ENCODE measurements around the gene LTBP4. TPM values are rescaled to one million over a fixed set of nuclear protein-coding genes. Genes with fewer than 3 reads are reported as not detected.

LTBP4 gene
- total RNA-seq, 2 donors from 2014 or later: 160 to 500 TPM

DNA sequence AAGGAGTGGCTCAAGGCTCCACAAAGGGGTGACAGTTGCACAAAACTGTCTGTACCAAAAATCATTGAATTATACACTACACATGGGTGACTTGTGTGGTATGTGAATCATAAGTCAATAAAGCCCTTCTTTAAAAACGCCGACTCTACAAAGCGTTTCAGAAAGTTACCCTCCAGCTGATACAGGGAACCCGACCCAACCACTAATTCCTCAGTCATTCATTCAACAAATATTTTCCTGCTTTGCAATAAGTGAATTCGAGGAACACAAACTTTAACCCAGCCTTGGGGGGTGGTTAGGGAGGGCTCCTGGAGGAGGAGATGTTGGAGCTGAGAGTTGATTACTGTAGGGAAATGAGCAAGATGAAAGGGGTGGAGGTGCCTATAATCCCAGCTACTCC lies 32.0 kb downstream of the LTBP4 start:
- intact Hi-C loops (cut with DNase I): loop anchor here (5.0 to 10.0 kb wide), 3 partner anchors 86 to 168 kb away; partner anchors contain the start of genes BLVRB and SPTBN4
- Histone ChIP-seq H3K4me3 (no peak overlapping the region), H3K36me3 (no peaks in the 10 kb centered on the region), H3K27me3 (replicated peaks; ENCODE audit: insufficient read depth) (no peaks in the 10 kb centered on the region), H3K9me3 (no peaks in the 10 kb centered on the region), H3K4me1 (replicated peaks) (peaks cover 3% of the 10 kb centered on the region), H3K27ac (no peak overlapping the region)
- WGBS: 57% methylated on average over 5 of the region's 5 CpGs
- TF ChIP-seq POLR2AphosphoS5 (IDR thresholded peaks at IDR 0.05) (no peak), POLR2A (IDR thresholded peaks at IDR 0.05) (no peak)
- TF ChIP-seq, protein P1, sequence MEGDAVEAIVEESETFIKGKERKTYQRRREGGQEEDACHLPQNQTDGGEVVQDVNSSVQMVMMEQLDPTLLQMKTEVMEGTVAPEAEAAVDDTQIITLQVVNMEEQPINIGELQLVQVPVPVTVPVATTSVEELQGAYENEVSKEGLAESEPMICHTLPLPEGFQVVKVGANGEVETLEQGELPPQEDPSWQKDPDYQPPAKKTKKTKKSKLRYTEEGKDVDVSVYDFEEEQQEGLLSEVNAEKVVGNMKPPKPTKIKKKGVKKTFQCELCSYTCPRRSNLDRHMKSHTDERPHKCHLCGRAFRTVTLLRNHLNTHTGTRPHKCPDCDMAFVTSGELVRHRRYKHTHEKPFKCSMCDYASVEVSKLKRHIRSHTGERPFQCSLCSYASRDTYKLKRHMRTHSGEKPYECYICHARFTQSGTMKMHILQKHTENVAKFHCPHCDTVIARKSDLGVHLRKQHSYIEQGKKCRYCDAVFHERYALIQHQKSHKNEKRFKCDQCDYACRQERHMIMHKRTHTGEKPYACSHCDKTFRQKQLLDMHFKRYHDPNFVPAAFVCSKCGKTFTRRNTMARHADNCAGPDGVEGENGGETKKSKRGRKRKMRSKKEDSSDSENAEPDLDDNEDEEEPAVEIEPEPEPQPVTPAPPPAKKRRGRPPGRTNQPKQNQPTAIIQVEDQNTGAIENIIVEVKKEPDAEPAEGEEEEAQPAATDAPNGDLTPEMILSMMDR (IDR thresholded peaks at IDR 0.05): no peak
- no peak for DNase-seq (ENCODE audit: low spot score)

DNA sequence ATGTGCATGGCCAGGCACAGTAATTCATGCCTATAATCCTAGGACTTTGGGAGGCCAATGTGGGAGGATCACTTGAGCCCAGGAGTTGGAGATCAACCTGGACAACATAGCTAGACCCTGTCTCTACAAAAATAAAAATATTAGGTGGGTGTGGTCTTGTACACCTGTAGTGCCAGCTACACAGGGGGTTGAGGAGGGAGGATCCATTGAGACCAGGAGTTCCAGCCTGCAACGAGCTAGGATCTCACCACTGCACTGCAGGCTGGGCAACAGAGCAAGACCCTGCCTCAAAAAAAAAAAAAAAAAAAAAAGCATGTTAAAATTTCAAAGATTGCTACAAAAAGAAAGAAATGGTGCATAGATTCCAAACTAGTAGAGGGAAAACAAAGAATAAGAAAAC lies 37.2 kb downstream of the LTBP4 start:
- intact Hi-C loops (cut with DNase I): loop anchor here (10.0 kb wide), 1 partner anchor 174 kb away; the partner anchor contains the start of genes BLVRB and SPTBN4
- WGBS: 76% methylated on average over 1 of the region's 1 CpG
- Histone ChIP-seq H3K27ac (no peak overlapping the region), H3K4me3 (no peak overlapping the region), H3K4me1 (replicated peaks) (peaks cover 3% of the 10 kb centered on the region), H3K36me3 (no peaks in the 10 kb centered on the region), H3K27me3 (replicated peaks; ENCODE audit: insufficient read depth) (no peaks in the 10 kb centered on the region), H3K9me3 (no peaks in the 10 kb centered on the region)
- no peak for TF ChIP-seq POLR2A (IDR thresholded peaks at IDR 0.05)
- TF ChIP-seq POLR2AphosphoS5 (IDR thresholded peaks at IDR 0.05): no peak
- TF ChIP-seq, protein P1 (IDR thresholded peaks at IDR 0.05): no peak
- no peak for DNase-seq (ENCODE audit: low spot score)

DNA sequence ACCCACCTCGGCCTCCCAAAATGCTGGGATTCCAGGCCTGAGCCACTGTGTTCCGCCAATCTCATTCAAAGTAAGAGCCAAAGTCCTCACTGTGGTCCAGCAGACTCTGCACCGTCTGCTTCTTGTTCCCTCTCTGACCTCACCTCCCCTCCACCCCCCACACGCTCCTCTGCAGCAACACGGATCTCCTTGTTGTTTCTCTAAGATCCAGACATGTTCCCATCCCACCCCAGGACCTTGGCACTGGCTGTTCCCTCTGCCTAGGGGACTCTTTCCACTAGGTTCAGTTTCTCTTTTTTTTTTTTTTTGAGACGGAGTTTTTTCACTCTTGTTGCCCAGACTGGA lies 38.4 kb downstream of the LTBP4 start:
- intact Hi-C loops (cut with DNase I): loop anchor here (10.0 kb wide), 1 partner anchor 175 kb away; the partner anchor contains the start of genes BLVRB and SPTBN4
- Histone ChIP-seq H3K27ac (no peak overlapping the region), H3K9me3 (no peaks in the 10 kb centered on the region), H3K4me3 (no peak overlapping the region), H3K27me3 (replicated peaks; ENCODE audit: insufficient read depth) (no peaks in the 10 kb centered on the region), H3K36me3 (no peaks in the 10 kb centered on the region), H3K4me1 (replicated peaks) (no peaks in the 10 kb centered on the region)
- WGBS: 58% methylated on average over 6 of the region's 6 CpGs
- TF ChIP-seq POLR2A (IDR thresholded peaks at IDR 0.05) (no peak), POLR2AphosphoS5 (IDR thresholded peaks at IDR 0.05) (no peak)
- TF ChIP-seq, protein P1 (IDR thresholded peaks at IDR 0.05): no peak
- no peak for DNase-seq (ENCODE audit: low spot score)

DNA sequence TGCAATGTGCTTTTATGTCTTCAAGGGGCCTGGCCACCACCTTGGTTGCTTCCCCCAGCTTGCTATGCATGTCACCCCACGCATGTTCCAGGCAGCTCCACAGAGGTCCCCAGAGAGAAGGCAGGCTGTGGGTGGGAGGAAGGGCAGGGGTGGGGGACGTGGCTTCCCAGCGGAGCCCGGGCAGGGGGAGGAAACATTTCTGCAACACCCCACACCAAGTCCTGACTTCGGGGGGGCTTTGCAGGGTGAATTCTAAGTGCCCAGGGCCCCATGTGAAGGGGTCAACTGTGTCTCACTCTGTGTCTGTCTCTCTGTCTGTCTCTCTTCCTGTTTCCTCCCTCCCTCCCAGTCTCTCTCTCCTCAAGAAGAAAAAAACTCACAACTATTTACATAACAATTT lies 39.6 kb downstream of the LTBP4 start:
- Histone ChIP-seq H3K9me3 (no peaks in the 10 kb centered on the region), H3K36me3 (no peaks in the 10 kb centered on the region), H3K27ac (no peak overlapping the region), H3K27me3 (replicated peaks; ENCODE audit: insufficient read depth) (no peaks in the 10 kb centered on the region), H3K4me1 (replicated peaks) (no peaks in the 10 kb centered on the region), H3K4me3 (no peak overlapping the region)
- DNase-seq (ENCODE audit: low spot score): no peak
- intact Hi-C loops (cut with DNase I): no loop called here
- TF ChIP-seq POLR2AphosphoS5 (IDR thresholded peaks at IDR 0.05) (no peak), POLR2A (IDR thresholded peaks at IDR 0.05) (no peak)
- TF ChIP-seq, protein P1 (IDR thresholded peaks at IDR 0.05): no peak
- WGBS: 26% methylated on average over 5 of the region's 5 CpGs

DNA sequence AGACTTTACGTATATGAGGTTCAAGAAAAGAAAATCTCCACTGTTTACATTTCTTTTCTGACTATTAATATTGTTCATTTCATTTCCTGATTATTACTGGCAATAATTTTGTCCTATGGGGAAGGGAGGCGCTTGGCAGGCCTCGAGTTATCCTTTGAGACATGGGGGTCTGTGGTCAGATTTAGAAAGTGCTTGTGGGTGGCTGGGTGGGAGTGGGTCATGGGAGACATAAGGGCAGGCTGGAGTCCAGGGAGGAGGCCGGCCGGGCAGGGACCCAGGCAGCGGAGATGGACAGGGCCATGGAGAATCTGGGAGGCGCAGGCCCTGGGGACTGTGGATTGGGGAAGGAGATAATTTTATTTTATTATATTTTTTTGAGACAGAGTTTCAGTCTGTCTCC lies 40.1 kb downstream of the LTBP4 start:
- DNase-seq (ENCODE audit: low spot score): no peak
- Histone ChIP-seq H3K9me3 (no peaks in the 10 kb centered on the region), H3K27ac (peak overlapping the region in 1 of 2 donors; percentile 19), H3K4me1 (replicated peaks) (no peaks in the 10 kb centered on the region), H3K27me3 (replicated peaks; ENCODE audit: insufficient read depth) (no peaks in the 10 kb centered on the region), H3K36me3 (no peaks in the 10 kb centered on the region), H3K4me3 (no peak overlapping the region)
- WGBS: 55% methylated on average over 7 of the region's 7 CpGs
- intact Hi-C loops (cut with DNase I): no loop called here
- TF ChIP-seq, protein P1 (IDR thresholded peaks at IDR 0.05): no peak
- TF ChIP-seq POLR2A (IDR thresholded peaks at IDR 0.05) (no peak), POLR2AphosphoS5 (IDR thresholded peaks at IDR 0.05) (no peak)
